Psoas muscle (tissue), 8 donors: ENCODE data around the gene CDSN. TPM values are rescaled to one million over a fixed set of nuclear protein-coding genes. Genes with fewer than 3 reads are reported as not detected.
"Not testable (repeated sequence)": the region's sequence is repeated elsewhere in the genome, so short reads cannot be mapped to it uniquely, and the experiment has no call there.

Experiments used
- ATAC-seq, 4 donors: fragments of 200-7000 bp; cut with Tn5 transposase; one replicate each; pipeline ENCODE4 v1.9.1; 2020; ENCODE audit warnings: moderate library complexity in 3 of 4, mild to moderate bottlenecking in 2 of 4
- DNase-seq, 2 donors: peaks; one replicate each; pipeline ENCODE4 v3.0.0-alpha.2; 2020
- H3K27ac ChIP-seq: fragments of 200-600 bp; one replicate; pipeline ENCODE4 v1.8.0; 2022
- H3K27me3 ChIP-seq, 3 donors: fragments of 200-600 bp in 1 of 3; one replicate each; pipeline versions ENCODE4 v1.6.1 to v1.8.0; 2013 to 2022; ENCODE audit warnings: low read length in 2 of 3, mild to moderate bottlenecking in 2 of 3, moderate library complexity in 1 of 3; ENCODE audit not compliant: insufficient read depth in 3 of 3
- H3K36me3 ChIP-seq, 2 donors: fragments of 200-600 bp in 1 of 2; one replicate each; pipeline versions ENCODE4 v1.6.1 to v1.8.0; 2013 to 2022; ENCODE audit warnings: low read depth in 1 of 2, mild to moderate bottlenecking in 1 of 2, moderate library complexity in 1 of 2; ENCODE audit not compliant: insufficient read depth in 1 of 2
- H3K4me1 ChIP-seq: fragments of 200-600 bp; one replicate; pipeline ENCODE4 v1.8.0; 2022
- H3K4me3 ChIP-seq: fragments of 200-600 bp; one replicate; pipeline ENCODE4 v1.8.0; 2022; ENCODE audit warnings: mild to moderate bottlenecking
- H3K9me3 ChIP-seq: fragments of 200-600 bp; one replicate; pipeline ENCODE4 v1.8.0; 2022
- CTCF ChIP-seq: fragments of 200-600 bp; IDR thresholded peaks from one replicate; pipeline ENCODE4 v1.8.0; 2022; ENCODE audit warnings: antibody characterized with exemption
- WGBS, 3 donors: extraction: QIAGEN DNeasy Blood & Tissue Kit; methylation state at CpG; one replicate each; pipeline versions ENCODE4 v1.1.6 to v1.1.7; 2013; 5-methylcytosine and 5-hydroxymethylcytosine counted together
- intact Hi-C, 2 donors: fragments of 100-400 bp; cut with DNase I; formaldehyde crosslinking; loops; one replicate each; pipeline versions ENCODE4 v1.11.0 to v1.14.2; 2022
- long read RNA-seq, 2 donors: library from polyadenylated mRNA; unstranded; transcript quantifications; one replicate each; pipeline ENCODE4 v2.0.0, GENCODE V29; 2021
- polyA plus RNA-seq, 3 donors: library from polyadenylated mRNA; stranded (reverse); fragments of 200-250 nt; gene quantifications; one replicate each; pipeline ENCODE4 v1.2.3, GENCODE V29; 2013
- total RNA-seq, 4 donors: library from RNA; stranded (reverse); fragmentation: NEBNext Ultra II Directional in 2 of 4; extraction: Animal tissue kit (Norgen Biotek cat#: 25700) in 2 of 4; gene quantifications; one replicate each; pipeline versions ENCODE4 v1.2.1 to v1.2.4, GENCODE V29; 2021 to 2023
- donor health status: healthy with polysubstance abuse.
- donor health status: DM: no; HTN: no; CAD: no; lungs with moderate emphysema.
- donor health status: Bipolar disorder and iron deficiency.
- donor health status: healthy.
- donor health status: DM: yes; HTN: yes; CAD: no.
- donor health status: DM: no; HTN: no; CAD: no.
- donor health status: DM: no; HTN: no; CAD: no.
- donor health status: DM: yes; HTN: yes; CAD: no.

The CDSN gene
- not detected for total RNA-seq
- polyA plus RNA-seq: not detected
- long read RNA-seq, donor 1: 0 reads
- long read RNA-seq, donor 2: 0 reads

- H3K36me3 ChIP-seq: no peaks in the 10 kb centered on the region
- no peaks in the 10 kb centered on the region for H3K9me3 ChIP-seq
- intact Hi-C loops: no loop called here
- TF ChIP-seq CTCF: no peak
- WGBS, 3 donors: 73 to 79% (median 75%) methylated on average over 24 to 26 of the region's 26 CpGs
- peaks cover 16% of the 10 kb centered on the region for H3K4me1 ChIP-seq
- DNase-seq: peak in 1 of 2 donors; percentile 54
- no peak within 1 kb of the TSS for H3K27ac ChIP-seq
- ATAC-seq: no peak
- H3K27me3 ChIP-seq: peaks cover 0 to 10% (median 0%) of the 10 kb centered on the region in 3 donors
- H3K4me3 ChIP-seq: no peak within 1 kb of the TSS
These were observed at the start of gene CDSN for GRCh38 chr6:31120151-31120915. TSS of gene CDSN (minus strand) at chr6:31120446. CDS start at chr6:31120419, 27 bp downstream.

- Histone ChIP-seq H3K9me3 (no peaks in the 10 kb centered on the region), H3K27me3 (no peaks in the 10 kb centered on the region), H3K4me3 (no peak overlapping the region), H3K27ac (no peak overlapping the region), H3K4me1 (no peaks in the 10 kb centered on the region), H3K36me3 (no peaks in the 10 kb centered on the region)
- no peak for TF ChIP-seq CTCF
- WGBS, 3 donors: 72 to 75% (median 73%) methylated on average over 10 of the region's 10 CpGs
- DNase-seq (no peak), ATAC-seq (no peak)
- intact Hi-C loops: no loop called here
These were observed 49.0 kb upstream of the CDSN start for GRCh38 chr6:31169123-31169857.

GRCh38 chr6:31168606-31169005, 48.4 kb upstream of the CDSN start:
- WGBS, 3 donors: 49 to 78% (median 59%) methylated on average over 3 of the region's 3 CpGs
- DNase-seq (no peak), ATAC-seq (no peak)
- Histone ChIP-seq H3K36me3 (no peaks in the 10 kb centered on the region), H3K4me1 (no peaks in the 10 kb centered on the region), H3K4me3 (no peak overlapping the region), H3K9me3 (no peaks in the 10 kb centered on the region), H3K27ac (no peak overlapping the region), H3K27me3 (no peaks in the 10 kb centered on the region)
- intact Hi-C loops: no loop called here
- TF ChIP-seq CTCF: no peak

- Histone ChIP-seq H3K27ac (no peak overlapping the region), H3K9me3 (no peaks in the 10 kb centered on the region), H3K36me3 (peaks cover 0 to 4% of the 10 kb centered on the region in 2 donors), H3K4me1 (no peaks in the 10 kb centered on the region), H3K27me3 (no peaks in the 10 kb centered on the region), H3K4me3 (no peak overlapping the region)
- intact Hi-C loops: no loop called here
- no peak for ATAC-seq
- DNase-seq: no peak
- no peak for TF ChIP-seq CTCF
- WGBS, 3 donors: 69 to 82% (median 69%) methylated on average over 5 of the region's 5 CpGs
These were observed 45.7 kb upstream of the CDSN start for GRCh38 chr6:31165986-31166385.

GRCh38 chr6:31165064-31165832, 45.0 kb upstream of the CDSN start:
- H3K4me1 ChIP-seq, H3K36me3 ChIP-seq, ATAC-seq, H3K4me3 ChIP-seq, DNase-seq, intact Hi-C loops, H3K27ac ChIP-seq, H3K9me3 ChIP-seq, H3K27me3 ChIP-seq: not testable (repeated sequence)
- WGBS, 3 donors: 78 to 84% (median 80%) methylated on average over 17 of the region's 17 CpGs

- H3K9me3 ChIP-seq, H3K27ac ChIP-seq, ATAC-seq, H3K36me3 ChIP-seq, H3K4me1 ChIP-seq, DNase-seq, intact Hi-C loops, H3K27me3 ChIP-seq, H3K4me3 ChIP-seq: not testable (repeated sequence)
- WGBS, 3 donors: 91 to 94% (median 91%) methylated on average over 7 of the region's 9 CpGs
These were observed 44.3 kb upstream of the CDSN start for GRCh38 chr6:31164475-31165063.
